AG09319 (cell line): ENCODE results near the gene CCDC148.
A peak's percentile ranks its signal among the peaks of the same experiment; 100 is the strongest.

ENCODE experiments used
- DNase-seq: peaks from one replicate; pipeline ENCODE4 v3.0.0-alpha.2; 2010; ENCODE audit warnings: low read depth; ENCODE audit errors: extremely low read depth
- CTCF ChIP-seq: IDR thresholded peaks from 2 replicates; pipeline ENCODE4 v1.5.1; 2011; ENCODE audit warnings: low read depth, mild to moderate bottlenecking, inconsistent platforms, low read length, moderate library complexity

Gene CCDC148

GRCh38 chr2:158467248-158467647 lies 10.7 kb upstream of the CCDC148 start:
- no peak for TF ChIP-seq CTCF
- no peak for DNase-seq

GRCh38 chr2:158464426-158465281 lies 8.1 kb upstream of the CCDC148 start:
- DNase-seq, result no peak
- peak; percentile 36 for TF ChIP-seq CTCF

GRCh38 chr2:158463496-158464095 lies 7.0 kb upstream of the CCDC148 start:
- no peak for DNase-seq
- no peak for TF ChIP-seq CTCF

GRCh38 chr2:158460632-158461297 lies 4.2 kb upstream of the CCDC148 start:
- no peak for DNase-seq
- peak; percentile 12 for TF ChIP-seq CTCF

- no peak for DNase-seq
- TF ChIP-seq CTCF, result no peak
These were observed 2.8 kb upstream of the CCDC148 start for GRCh38 chr2:158459161-158460003.

GRCh38 chr2:158458617-158458920 lies 2.0 kb upstream of the CCDC148 start:
- no peak for TF ChIP-seq CTCF

More at GRCh38 chr2:158458617-158458920, 2.0 kb upstream of the CCDC148 start:
- no peak for DNase-seq
